NCI-H2196 (cell line): ENCODE measurements around the gene KCNQ1OT1.

Experiments used
- DNase-seq: peaks from one replicate; lab custom pipeline; 2025; ENCODE audit not compliant: unreplicated experiment; lab: John Stamatoyannopoulos, UW

KCNQ1OT1 gene

DNA sequence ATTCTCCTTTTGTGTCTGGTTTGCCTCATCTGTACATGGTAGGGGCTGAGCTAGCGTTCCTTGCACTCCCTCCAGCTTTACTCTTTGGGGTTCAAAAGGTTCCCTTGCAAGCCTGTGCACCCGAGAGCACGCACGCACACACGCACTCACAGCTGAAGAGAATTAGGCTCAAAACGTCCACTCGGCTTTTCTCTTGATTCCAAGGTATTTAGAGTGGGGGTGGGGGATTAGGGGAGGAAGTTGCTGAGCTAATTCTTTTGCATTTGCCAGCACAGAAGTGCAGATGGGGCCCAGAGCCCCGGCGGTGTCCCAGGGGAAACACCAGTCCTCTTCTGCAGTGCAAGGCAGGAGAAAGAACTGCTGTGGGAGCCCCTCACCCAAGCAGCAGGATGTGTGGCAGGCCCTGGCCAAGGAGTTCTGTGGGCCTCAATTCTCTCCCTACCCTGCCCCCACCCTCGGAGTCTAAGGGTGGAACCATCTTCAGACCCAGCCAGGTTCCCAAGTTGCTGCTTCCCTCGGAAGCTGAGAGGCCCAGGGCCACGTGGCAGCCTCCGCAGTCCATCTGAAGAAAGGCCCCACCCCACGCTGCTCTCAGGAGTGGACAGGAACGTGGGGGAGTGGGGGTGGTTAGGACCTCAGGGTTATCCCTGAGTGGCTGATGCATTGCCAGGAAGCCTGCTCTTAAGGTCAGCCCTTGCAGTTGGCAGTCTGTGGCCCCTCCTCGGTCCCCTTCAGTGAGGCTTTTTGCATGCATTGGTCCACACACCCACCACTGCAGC lies 3.8 kb upstream of the KCNQ1OT1 start:
- DNase-seq = no peak

DNA sequence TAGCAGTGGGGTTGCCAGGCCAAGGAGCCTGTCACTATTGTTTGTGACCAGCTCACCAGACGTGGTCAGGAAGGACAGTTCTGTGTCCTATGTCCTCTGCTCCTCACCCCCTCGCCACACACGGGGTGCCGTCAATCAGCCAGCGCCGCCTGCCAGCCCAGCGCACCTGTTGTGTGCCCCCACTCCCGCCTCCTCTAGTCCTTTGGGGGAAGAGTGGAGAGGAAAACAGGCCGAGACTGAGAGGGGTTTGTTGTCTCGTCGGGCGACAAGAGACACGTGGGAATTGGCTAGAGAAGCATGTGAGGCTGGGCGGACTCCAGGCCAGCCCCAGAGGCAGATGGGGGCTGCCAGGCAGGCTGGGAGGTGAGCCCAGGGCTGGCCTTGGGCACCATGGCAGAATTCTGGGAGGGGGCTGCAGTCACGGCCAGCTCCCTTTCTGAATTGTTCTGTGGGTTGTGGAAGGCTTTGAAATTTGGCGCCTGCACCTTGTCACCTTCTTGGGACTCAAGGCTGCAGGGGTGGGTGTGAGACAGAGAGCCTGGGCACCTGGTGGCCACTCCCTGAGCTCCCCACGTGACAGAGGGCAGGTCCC lies 3.1 kb upstream of the KCNQ1OT1 start:
- no peak for DNase-seq

DNA sequence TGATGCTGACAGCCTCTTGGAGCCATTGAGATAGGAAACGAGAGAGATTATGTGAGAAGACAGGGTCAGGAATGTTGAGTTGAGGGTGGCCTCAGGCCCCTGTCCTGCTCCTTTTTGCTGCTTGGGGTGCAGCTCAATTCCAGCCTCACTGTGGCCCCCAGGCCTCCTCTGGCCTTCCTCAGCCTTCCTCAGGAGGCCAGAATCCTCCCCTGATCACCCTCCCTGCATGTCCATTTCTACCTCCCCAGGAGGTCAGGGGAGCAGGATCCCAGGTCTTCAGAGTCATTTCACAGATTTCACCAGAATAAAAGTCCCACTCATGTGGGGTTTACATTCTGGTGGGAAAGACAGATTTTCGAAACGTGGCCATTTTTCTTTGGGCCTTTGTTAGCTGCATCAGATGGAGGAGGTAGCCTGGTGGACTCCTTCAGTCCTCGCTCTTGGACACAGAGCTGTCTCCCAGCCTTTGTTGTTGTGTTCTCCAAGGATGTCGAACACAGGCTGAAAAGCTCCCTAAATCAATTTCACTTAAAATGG lies 2.2 kb upstream of the KCNQ1OT1 start:
- DNase-seq = no peak

DNA sequence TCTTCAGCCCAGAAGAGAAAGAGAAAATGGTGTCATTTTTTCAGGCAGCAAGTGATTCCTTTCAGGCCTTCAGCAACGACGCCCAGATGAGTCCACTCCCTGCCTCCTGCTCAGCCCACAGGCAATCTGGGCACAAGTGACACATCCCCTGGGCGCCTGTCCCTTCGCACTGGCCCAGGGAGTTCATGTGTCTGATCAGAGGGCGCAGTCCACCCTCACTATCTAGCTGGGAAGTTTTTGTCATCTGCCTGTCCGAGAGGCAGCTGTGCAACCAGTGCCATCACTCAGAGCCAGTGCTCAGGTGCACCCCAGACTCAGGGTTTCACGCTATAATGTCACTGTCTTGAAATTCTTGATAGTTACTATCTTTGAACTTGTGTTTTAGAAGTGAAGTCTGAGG lies 1.4 kb upstream of the KCNQ1OT1 start:
- no peak for DNase-seq

DNA sequence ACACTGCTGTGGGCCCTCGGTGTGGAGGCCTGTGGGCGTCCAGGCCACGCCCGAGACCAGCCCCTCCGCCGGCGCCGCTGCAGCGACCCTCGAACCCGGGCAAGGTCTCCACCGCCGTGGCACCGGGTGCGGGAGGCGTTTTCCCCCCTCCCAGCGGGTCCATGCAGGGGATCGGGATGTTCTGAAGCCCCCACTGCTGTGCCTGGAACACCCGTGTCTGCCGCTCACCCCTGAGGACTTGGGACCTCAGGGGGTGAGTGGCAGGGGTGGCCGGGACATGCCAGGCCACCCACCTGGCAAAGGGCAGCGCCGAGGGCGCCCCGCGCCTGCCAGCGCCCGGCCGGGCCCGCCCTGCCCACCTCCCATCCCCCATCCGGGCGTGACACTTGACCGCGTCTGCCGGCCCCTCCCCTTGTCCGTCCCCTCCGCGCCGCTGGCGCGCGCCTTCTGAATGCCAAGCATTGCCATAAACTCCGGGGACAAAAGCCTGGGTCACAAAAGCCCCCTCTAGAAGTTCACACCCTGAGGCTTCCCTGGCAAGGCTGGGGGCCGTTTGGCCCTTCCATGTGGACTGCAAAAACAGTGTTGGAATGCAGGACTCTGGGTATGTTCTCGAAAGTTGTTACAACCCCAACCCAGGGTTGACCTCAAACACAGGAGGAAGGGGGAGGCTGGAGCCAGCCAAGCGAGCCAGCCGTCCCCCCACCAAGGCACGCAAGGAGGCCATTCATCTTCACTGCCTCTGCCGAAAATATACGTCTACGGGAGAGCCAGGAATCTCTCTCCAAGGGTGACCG lies 819 bp upstream of the KCNQ1OT1 start:
- DNase-seq = peak; percentile 64

DNA sequence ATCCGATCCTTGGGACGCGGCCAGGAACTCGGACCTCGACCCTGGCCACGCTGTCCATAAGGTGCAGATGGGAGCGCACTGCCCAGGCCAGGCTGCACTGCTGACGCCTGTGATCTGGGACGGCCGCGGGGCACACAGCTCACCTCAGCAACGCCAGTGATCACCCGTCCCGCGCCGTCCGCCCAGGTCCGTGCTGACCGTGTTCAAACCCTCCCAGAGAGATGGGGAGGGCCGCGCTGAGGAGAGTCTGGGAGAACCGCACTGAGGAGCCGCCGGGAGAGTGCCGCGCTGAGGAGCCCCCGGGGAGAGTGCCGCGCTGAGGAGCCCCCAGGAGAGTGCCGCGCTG lies 636 bp downstream of the KCNQ1OT1 start:
- no peak for DNase-seq

DNA sequence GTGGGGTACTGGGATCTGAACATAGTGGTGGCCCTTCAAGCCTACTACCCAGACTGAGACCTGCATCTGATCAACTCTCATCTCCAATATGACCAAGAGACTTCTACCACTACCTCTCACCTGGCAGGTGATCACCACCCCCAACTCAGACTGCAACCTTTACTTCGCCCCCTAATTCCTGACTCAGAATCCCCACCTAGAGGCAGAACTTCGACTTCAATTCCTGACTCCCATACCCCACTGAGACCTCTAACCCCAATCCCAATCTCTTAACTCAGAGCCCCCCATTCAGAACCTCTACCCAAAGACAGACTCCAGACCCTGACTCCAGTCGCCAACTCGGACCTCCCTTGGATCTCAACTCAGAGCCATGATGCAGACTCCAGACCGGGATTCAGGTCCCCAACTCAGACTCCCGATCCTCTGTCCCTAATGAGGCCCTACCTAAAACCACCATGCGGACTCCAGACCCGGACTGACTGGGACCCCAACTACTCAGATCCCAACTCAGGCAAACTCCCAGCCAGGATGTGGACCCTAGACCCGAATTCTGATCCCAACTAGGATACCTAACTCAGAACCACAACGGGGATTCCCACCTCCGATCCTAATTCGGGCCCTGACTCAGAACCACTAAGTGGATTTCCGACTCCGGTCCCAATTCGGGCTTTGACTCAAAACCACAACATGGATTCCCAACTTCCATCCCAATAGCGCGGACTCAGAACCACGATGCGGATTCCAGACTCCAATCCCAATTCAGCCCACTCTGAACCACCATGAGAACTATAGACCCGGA lies 1.2 kb downstream of the KCNQ1OT1 start:
- DNase-seq = no peak

DNA sequence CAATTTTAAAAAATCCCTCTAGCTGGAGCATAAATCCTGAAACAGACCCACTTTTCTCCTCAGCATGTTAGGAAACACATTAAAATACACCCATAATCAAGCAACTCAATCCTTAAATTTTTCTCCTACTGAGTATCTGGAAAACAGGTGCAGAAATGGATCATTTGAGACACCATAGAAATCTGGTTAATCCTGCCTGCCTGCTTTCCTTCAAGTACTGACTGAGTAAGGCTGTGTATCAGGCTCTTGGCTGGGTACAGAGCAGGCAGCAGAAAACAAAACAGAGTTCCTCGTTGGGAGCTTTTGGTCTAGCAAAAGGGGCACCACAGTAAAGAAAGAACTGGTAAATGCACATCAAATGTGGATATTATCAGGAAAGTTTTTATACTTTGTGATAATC lies 1.9 kb downstream of the KCNQ1OT1 start:
- no peak for DNase-seq

DNA sequence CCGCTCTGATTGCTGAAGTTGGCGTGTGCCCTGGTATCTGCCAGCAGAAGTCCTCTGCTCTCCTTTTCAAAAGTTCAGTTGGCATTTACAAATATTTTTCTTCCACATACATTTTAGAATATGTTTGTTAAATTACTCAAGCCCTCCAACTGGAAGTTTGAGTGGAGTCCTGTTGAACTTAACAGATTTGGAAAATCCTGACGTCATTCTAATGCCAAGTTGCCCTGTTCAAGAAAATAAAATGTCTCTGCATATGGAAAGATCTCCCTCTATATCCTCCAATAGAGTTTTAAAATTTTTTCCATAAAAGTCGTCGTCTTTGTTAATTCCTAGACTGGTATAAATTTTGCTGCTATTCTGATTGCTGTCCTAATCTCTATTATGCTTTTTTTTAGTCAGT lies 3.3 kb downstream of the KCNQ1OT1 start:
- no peak for DNase-seq

DNA sequence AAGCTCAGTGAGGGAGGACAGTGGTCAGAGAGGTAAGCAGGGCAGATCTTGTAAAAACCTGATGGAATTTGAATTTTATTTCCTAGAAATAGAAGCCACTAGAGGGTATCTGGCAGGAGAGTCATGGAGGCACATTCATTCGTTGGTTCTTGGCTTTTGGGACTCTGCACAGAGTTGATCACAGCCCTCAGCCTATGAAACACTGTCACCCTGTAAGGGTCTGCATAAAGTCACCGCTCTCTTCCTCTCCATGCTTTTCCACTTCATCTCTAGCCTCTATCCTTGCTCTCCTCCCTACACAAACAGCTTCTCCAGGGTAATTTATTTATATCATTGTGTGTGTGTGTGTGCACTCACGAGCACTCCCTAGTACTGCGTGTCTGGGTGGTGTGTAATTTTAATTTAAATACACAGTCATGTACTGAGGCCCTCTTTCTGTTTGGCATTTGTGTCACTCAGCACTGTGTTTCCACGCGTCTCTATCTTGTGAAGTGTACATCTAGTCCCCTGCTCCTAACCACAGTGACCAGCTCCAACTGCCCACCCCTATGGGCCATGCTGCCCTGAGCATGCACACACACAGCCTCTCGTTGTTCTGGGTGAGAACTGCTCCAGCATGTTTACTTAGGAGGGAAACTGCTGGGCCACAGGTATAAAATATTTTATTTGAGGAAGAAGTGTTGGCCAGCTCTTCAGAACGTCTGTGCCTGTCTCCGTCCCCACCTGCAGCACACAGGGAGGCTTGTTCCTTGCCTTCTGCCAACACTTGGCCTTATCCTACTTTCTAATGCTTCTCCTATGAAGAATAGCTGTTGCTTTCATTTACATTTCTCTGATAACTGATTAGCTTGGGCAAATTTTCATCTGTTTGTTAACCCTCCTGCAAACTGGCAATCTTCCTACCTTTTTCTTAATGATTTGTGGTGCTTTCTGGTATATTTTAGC lies 4.5 kb downstream of the KCNQ1OT1 start:
- no peak for DNase-seq

DNA sequence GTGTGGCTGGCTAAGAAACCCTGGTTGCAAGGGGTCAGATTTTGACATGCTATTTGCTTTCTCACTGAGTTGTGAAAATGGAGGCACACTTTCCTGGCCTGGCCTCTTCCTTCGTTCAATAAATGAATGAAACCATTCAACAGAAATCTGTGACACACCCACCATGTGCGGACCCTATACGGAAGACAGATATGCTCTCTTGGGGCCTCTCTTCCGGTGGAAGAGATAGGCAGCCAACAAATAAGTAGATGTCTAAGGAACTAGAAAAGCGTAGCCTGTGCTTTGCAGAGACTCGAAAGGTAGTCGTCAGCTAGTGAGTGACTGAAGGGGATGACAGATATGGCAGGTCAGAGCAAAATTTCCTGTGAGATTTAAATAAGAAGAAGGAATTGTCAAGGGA lies 5.3 kb downstream of the KCNQ1OT1 start:
- no peak for DNase-seq

DNA sequence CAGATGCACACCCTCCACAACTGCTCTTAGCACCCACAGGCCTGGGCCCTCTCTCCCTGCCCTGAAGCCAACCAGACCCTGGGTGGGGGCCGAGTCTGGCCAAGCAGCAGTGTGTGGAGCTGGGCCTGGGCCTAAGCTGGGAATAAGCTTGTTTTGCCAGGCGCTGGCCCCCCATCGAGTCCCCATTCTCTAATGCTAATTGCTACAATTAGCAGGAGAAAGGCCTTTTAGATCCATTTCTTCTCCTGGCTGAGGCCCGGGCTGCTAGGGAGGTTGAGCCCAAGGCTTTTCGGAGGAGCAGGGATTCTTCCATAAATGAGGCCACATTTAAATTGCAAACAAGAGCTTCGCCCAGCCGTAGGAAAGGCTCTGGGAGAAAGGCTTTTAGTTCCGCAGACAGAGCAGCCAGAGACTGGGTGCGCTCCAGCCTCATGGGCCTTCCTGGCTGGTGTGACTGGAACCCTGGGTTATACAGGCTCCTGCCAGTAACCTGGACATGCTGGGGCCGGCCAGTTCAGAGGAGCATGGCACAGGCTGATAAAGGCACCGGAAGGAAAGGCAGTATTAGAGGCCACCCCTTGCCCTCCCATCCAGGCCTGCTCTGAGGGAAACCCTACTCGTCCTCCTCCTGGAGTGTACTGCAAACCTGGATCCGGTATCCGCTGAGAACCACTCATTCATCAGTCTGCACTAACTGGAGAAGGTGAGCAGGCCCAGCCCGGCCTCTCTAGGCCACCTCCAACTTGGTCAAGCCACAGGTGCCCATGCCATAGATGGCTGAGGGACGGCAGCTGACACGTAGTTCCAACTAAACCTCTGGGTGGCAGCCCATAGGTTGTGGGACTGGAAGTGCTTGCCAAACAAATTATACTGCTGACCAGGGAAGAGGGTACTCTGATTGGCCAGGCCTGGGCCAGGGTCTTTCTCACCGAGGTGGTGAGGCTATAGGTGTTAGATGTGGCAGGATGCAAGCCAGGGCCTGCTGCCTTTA lies 6.2 kb downstream of the KCNQ1OT1 start:
- no peak for DNase-seq

DNA sequence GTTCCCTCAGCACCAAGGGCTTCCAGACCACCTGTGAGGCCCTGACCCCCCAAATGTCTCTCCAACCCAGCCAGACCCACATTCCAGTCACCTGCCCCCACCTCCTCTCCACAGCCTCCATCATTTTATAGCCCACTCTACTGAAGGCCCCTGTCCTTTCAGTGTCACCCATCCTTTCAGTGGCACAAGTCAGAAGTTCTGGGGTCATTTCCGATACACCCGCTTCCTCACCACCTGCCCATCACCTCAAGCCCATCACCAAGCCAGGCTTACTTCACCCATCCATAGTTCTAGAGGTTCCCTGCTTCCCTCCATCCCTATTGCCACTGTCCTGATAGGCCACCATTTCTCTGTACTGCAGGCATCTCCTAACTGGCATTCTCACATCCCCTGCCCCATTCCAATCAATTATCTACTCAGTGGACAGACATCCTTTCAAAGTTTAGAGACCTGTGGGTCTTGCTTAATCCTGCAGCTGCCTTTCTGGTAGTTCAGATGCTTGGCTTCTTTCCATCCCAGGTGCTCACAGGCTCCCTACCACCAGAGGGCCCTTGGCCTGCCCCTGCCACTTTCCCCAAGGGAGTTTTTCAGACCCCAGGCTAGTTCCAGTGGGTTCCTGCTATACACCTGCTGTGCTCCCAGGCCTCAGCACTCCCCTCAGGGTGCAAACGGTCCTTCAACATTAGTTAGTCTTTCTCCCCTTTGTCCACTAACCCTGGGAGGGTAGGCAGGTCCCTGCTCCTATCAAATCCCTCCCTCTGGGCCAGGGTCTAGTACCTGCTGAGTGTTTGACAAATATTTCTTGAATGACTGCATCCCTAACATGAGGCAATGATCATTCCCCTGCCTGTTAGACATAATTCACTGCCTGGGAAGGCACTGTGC lies 7.6 kb downstream of the KCNQ1OT1 start:
- DNase-seq = peak; percentile 40

DNA sequence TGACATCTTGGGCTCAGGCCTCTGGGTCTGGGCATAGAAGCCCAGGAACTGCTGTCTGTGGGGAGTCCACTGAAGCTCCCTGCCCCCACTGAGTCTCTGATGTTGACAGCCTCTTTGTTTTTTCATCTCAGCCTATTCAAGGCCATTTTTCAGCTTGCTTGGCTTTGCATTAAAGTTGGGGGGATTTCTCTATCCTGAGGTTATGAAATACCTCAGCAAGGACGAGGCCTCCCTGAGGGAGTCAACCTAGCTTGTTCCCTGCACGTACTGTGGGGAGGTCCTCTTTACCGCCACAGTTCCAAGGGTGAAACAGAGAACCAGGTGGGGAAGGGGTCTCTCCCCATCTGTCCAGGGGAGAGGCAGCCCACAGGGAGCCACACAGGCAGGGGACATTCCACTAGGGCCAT lies 8.4 kb downstream of the KCNQ1OT1 start:
- DNase-seq = no peak

DNA sequence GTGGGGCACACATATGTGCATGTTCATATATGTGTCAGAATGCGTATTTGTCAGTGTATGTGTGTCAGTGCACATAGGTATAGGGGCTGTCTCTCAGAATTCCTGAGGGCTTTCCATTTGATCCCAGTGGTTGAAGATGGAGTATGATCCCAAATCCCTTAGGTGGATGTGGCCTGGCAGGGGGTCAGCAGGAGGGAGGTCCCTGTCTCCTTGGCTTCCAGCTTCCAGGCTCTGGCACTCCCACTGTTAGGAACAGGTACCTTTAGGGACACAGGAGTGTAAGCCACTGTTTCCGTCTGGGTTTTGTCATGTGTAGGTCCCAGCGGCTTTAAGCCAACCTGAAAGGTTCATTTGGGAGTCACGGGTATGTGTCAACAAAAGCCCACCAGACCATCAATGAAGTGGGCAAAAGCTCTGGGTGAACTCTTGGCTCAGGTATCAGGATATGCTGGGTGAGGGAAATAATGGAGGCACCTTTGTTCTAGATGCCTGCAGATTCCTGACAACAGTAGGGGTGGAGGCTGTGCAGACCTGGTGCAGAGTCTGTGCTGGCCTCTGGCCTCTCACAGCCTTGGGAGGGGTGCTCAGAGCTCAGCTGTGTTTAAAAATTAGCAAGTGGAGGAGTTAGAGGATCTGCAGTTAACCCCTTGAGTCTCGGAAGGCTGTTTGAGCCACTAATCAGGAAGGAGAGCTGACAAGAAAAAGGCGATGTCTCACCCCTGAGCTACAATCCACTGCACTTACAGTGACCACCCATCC lies 9.0 kb downstream of the KCNQ1OT1 start:
- DNase-seq = no peak

DNA sequence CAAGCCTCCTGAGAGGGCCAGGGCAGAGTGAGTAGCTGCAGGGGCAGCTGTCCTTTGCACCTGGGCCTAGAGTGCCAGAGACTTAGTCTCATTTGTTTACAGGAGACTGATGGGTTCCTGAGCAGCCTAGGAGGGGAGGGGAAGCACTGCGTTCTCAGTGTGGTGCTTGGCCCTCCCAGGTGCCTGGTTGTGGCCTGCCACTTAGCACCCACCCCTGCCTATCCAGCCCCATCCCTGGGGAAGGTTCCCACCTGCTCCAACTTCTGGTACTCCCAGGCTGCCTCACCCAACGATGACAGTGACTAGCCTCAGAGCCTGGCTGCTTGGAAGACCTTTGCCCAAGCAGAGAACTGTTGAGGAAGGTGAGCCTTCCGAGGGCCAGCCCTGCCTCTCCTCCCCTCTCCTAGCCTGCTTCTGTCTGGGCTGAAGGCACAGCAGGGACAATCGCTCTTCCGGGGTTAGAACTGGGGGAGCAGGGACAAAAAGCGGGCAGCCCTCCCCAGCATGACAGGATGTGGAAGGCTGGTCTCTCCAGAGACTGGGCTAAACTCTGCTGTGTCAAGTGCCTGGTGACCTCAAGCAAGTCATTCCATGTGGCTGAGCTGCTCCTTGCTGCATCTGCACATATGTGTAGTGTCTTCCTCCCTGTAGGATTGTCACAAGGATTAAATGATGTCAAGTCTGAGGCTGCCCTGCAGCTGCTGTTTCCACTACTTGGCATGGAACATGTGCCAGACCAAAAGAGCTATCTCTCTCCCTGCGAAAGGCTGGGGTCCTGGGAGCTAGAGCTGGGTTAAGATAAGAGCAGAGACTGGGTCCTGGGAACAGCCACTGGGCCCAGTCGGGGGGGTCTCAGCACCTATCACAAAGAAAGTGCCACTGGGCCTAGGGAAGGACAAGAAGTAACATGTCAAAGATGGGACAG lies 9.9 kb downstream of the KCNQ1OT1 start:
- peak; percentile 32 for DNase-seq
